TTC549 (cell line): Measurements from ENCODE around the gene HELZ.
"Not testable (repeated sequence)": the region's sequence is repeated elsewhere in the genome, so short reads cannot be mapped to it uniquely, and the experiment has no call there.

Experiments used
- FAIRE-seq: peaks from 2 replicates; lab custom pipeline; 2012; peaks lifted over from hg19 to GRCh38; lab: Jason Lieb, UNC

HELZ gene

GRCh38 chr17:67224736-67225135, 20.3 kb downstream of the HELZ start:
- no peak for FAIRE-seq

- no peak for FAIRE-seq
Measured at GRCh38 chr17:67223924-67224323, 21.1 kb downstream of the HELZ start.

DNA sequence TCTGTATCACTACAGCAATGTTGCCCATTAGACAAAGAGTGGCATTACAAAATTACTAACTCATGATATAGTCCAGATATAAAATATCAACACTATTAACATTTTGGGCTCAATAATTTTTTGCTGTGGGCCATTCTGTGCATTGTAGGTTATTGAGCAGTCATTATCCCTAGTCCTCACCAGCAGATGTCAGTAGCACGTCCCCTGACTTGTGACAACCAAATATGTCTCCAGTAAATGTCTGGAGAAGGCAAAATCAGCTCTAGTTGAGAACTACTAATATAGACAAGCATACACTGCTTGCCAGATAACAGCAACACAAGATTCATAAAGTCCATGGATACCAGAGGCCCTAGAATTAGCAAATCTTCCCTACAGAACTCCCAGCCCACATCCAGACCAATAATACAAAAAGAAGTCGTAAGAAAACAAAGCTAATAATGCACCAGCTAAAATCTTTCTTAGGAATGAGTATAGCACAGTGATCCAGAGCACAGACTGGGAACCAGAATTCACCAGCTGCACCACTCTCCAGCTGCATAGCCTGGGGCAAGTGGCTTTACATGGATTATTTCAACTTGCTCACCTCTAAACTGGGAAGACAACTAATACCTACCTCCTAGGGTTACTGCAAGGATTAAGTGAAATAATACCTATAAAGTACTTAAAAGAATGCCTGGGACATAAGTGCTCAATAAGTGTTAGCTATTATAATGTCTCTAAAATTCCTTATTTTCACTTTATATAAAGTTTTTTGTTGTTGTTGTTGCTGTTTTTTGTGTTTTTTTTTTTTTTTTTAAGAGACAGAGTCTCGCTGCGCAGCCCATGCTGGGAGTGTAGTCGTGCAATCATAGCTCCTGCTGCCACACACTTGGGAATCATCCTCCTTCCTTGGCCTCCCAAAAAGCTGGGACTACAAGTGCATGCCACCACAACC, 23.7 kb downstream of the HELZ start:
- no peak for FAIRE-seq

- FAIRE-seq = no peak
Measured at GRCh38 chr17:67218385-67218950, 26.5 kb downstream of the HELZ start.

DNA sequence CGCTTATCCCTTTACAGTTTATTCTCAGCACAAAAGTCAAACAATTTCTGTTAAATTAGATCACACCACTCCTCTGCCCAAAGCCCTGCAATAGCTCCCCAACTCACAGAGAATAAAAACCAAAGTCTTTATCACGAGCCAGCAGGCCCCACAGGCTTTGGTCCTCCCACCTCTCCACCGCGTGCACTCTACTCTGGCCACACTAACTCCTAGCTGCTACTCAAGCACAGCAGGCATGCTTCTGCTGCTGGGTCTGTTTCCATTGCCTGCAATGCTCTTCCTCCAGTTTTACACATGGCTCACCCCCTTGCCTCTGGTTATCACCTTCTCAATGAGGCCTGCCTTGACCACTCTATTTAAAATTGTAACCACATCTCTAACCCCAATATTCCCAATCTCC, 27.6 kb downstream of the HELZ start:
- no peak for FAIRE-seq

- no peak for FAIRE-seq
Measured at GRCh38 chr17:67216578-67217320, 28.2 kb downstream of the HELZ start.

DNA sequence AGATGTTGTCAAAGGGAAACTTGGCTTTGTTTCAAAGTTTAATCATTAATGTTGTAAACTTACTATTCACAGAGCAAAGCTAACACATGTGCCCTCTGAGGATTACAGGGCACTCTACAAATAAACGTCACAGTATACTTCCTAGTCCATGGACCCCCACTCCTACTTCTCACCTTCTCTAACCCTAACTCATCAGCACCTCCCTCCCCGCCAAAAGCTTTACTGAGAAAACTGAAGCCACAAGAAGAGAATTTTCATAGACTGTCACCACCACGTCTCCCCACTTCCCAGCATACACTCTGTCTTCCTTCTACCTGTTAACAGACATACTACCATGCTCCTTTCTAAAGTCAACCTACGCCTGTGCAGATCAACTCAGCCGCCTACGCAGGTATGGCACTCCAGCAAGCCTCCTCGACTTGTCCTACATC, 29.0 kb downstream of the HELZ start:
- no peak for FAIRE-seq

GRCh38 chr17:67212714-67213417, 32.1 kb downstream of the HELZ start:
- no peak for FAIRE-seq

GRCh38 chr17:67212231-67212630, 32.8 kb downstream of the HELZ start:
- no peak for FAIRE-seq

DNA sequence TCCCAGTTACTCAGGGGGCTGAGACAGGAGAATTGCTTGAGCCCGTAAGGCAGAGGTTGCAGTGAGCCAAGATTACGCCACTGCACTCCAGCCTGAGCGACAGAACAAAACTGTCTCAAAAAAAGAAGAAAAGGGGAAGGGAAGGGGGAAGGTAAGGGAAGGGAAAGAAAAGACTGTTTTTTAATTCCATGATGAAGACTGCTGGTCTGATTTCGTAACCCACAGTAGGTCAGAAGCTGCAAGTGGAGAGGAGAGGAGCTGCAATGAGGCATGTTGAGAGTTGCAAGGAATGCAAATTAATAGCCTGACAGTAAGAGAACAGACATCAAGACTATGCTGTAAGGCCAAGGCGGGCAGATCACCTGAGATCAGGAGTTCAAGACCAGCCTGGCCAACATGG, 33.3 kb downstream of the HELZ start:
- FAIRE-seq = no peak

DNA sequence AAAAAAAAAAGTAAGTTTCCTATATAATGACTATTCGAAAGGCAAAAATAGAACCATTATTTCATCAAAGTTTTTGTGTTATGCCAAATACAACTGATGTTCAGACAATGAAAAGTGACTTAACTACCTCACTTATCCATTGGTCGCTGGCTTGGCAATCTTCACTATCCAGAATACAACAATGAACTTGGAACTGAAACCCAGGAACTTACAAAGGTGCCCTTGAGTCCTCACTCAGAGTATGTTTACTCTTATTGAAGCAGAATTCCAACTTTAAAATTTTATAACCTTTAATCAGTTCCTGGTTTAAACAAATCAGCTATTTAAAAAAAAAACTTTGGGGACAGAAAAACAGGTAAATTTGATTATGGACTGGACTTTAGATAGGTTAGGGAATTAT, 34.1 kb downstream of the HELZ start:
- FAIRE-seq = no peak

DNA sequence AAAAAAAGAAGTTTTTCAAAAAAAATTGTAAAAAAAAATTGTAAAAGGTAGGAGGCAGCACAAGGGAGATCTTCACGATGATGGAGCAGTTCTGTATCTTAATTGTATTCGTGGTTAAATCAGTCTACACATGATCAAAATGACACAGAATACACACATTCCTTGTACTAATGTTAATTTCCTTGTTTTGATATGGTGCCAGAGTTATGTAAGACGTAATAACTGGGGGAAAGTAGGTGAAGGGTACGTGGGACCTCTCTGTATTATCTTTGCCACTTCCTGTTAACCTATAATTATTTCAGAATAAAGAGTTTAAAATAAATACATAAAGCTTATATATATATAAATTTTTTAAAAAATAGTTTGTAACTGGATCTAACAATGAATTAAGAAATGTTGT, 36.8 kb downstream of the HELZ start:
- no peak for FAIRE-seq

- FAIRE-seq = no peak
Measured at GRCh38 chr17:67203818-67204217, 41.2 kb downstream of the HELZ start.

GRCh38 chr17:67202503-67202902, 42.5 kb downstream of the HELZ start:
- no peak for FAIRE-seq

DNA sequence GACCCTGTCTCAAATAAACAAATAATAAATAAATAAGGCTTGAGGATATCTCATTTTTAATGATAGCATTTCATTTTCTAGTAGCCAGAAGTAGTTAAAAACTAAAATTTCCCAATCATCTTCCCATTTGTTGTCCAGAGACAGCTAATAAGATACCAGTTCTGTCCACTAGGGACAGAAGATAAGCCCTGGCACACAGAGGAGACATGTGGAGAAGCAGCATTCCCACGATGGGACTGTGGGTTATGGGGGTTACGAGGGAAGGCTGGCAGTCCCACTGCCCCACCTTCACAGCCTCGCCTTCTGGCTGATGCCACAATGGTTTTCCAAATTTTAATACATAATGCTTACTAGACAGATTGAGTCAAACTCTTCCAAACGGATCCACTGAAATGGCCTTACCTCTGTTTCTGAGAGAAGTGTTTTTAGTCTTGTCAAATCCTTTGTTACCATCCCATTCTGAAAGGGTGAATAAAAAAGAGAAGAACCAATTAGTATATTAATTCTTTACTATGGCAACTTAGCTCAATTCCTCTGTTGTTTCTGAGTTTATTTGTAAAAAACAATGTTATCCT, 44.2 kb downstream of the HELZ start:
- no peak for FAIRE-seq

- FAIRE-seq = no peak
Measured at GRCh38 chr17:67198131-67198530, 46.9 kb downstream of the HELZ start.

- not testable (repeated sequence) for FAIRE-seq
Measured at GRCh38 chr17:67197023-67197422, 48.0 kb downstream of the HELZ start.

- no peak for FAIRE-seq
Measured at GRCh38 chr17:67196422-67196821, 48.6 kb downstream of the HELZ start.

GRCh38 chr17:67194134-67194533, 50.9 kb downstream of the HELZ start:
- FAIRE-seq = no peak

GRCh38 chr17:67187927-67188326, 57.1 kb downstream of the HELZ start:
- no peak for FAIRE-seq

DNA sequence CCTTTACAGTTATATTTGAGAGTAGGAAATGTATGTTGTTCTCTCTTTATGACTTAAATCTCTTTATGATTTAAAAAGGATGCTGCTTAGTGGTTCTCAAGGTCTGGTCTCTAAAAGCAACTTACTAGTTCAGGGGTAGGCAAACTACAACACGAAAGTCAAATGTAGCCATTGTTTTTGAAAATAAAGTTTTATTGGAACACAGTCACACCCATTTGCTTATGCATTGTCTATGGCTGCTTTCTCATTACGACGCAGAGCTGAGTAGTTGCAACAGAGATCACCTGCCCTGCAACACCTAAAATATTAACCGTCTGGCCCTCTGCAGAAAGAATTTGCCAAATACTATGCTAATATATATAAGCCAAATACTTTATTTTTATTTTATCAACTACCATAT, 58.2 kb downstream of the HELZ start:
- FAIRE-seq = no peak

DNA sequence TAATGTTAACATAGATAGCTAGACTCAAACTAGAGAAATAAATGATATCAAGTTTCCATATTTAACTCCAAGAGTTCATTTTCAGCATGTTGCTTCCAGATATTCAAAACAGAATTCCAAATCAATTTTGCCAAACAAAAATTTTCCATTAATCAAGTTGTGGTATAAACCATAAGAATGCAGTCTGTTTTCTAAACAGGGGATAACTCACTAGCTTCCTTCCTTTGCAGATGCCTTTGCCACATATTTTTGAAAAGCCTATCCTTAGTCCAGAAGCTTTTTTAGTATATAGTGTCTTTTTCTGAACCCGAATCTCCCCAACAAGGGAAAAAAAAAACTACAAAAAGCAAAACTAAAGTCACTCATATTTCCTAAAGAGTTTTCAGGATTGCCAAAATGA, 61.5 kb downstream of the HELZ start:
- no peak for FAIRE-seq
